Activated CD8-positive, alpha-beta T cell treated with anti-CD3 and anti-CD28 coated beads, Interleukin-2, amount 10 ng/mL, durations not matched to agents 7 days and 5 days (primary cell): ENCODE results near the gene SLC2A6. TPM values are rescaled to one million over a fixed set of nuclear protein-coding genes. Genes with fewer than 3 reads are reported as not detected.
A peak's percentile ranks its signal among the peaks of the same experiment; 100 is the strongest.

Experiments
- ATAC-seq: fragments of 150-1000 bp; cut with Tn5 transposase; one replicate; pipeline ENCODE4 v1.10.0; 2021; ENCODE audit warnings: moderate library complexity
- CTCF ChIA-PET: fragments of 350-600 bp; sonication (Branson Sonifier 250); formaldehyde crosslinking; loops from one replicate; lab custom pipeline; 2021; ENCODE audit warnings: antibody characterized with exemption; lab: Charles Lee
- POLR2A ChIA-PET: fragments of 350-600 bp; sonication (Branson Sonifier 250); formaldehyde crosslinking; loops from one replicate; lab custom pipeline; 2021; ENCODE audit warnings: antibody characterized with exemption; lab: Charles Lee
- DNase-seq: peaks from one replicate; pipeline ENCODE4 v3.0.0-alpha.2; 2020
- H3K27ac Mint-ChIP-seq: one replicate; pipeline ENCODE4 v1.8.0; 2021; ENCODE audit warnings: mild to moderate bottlenecking, mixed read lengths
- H3K27me3 Mint-ChIP-seq: one replicate; pipeline ENCODE4 v1.8.0; 2021; ENCODE audit warnings: low read depth, mixed read lengths
- H3K36me3 Mint-ChIP-seq: one replicate; pipeline ENCODE4 v1.8.0; 2021; ENCODE audit warnings: low read depth, mixed read lengths
- H3K4me1 Mint-ChIP-seq: one replicate; pipeline ENCODE4 v1.8.0; 2021; ENCODE audit warnings: low read depth, mixed read lengths
- H3K4me3 Mint-ChIP-seq: one replicate; pipeline ENCODE4 v1.8.0; 2021; ENCODE audit warnings: mild to moderate bottlenecking, mixed read lengths
- H3K9me3 Mint-ChIP-seq: one replicate; pipeline ENCODE4 v1.8.0; 2022; ENCODE audit warnings: mixed read lengths; ENCODE audit not compliant: insufficient read depth
- total RNA-seq, 2 experiments: library from RNA; stranded (reverse); gene quantifications; one replicate each; pipeline ENCODE4 v1.2.3, GENCODE V29; 2021

Gene SLC2A6
- total RNA-seq, 2 experiments from 2014 or later, result 14.1 to 17.0 TPM

DNA sequence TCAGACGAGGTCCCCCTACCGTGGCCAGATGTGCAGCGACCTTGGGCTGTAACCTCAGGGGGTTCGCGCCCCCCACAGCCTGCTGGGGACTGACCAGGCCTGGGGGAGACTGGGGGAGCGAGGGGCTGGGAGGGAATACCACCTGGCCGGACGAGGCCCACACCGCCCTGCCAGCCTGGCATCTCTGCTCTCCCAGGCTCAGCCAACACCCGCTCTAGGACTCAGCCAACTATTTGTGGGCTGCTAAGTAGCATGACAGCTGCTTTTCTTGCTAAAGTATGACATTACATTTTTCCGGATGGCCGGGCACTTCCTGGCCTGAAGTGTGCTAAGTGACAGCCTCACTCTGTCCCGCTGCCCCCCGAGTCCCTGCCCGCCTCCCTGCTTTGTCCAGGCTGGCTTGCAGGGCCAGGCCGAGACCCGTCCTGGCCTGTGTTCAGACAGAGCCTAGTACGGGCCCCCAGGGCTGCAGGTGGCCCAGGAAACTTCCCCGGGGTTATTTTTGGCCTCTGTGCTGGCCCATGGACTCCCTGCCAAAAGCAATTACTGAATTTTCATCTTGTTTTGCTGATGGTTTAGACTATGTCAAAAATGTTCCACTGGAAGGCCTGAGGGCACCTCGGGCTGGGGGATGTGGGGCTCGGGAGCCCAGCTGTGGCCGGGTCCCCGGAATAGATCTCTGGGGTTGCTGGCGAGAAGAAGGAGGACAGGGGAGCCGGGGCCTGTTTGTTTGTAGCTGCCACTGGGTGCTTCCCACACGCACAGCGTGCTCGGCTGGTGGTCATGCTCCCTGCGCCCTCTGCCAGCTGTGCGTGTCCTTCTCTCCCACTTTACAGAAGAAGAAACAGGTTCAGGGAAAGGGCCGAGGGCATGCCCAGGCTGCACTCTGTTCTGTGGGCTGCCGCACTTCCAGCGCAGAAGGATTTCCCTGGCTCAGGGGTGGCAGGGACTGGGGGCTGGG, 13.4 kb upstream of the SLC2A6 start:
- ChIA-PET POLR2A (no interaction called here), CTCF (no interaction called here)
- H3K36me3 Mint-ChIP-seq, result no peaks in the 10 kb centered on the region
- DNase-seq (no peak), ATAC-seq (no peak)
- H3K27me3 Mint-ChIP-seq, result peaks cover 3% of the 10 kb centered on the region
- H3K4me3 Mint-ChIP-seq, result no peak overlapping the region
- no peak overlapping the region for H3K27ac Mint-ChIP-seq
- no peaks in the 10 kb centered on the region for H3K9me3 Mint-ChIP-seq
- H3K4me1 Mint-ChIP-seq, result peaks cover 5% of the 10 kb centered on the region

DNA sequence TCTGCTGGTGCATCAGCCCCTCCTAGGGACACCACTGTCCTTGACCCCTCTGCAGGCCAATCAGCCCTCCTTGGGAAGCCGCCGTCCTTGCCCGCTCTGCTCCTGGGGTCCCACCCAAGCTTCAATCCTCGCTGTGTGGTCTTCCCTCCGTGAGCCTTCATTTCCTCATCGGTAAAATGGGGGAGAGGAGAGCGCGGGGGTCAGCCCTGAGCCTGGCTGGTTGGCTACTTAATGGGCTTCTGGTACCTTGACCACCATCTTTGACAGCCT, 12.7 kb upstream of the SLC2A6 start:
- Mint-ChIP-seq H3K36me3 (no peaks in the 10 kb centered on the region), H3K27me3 (peaks cover 3% of the 10 kb centered on the region), H3K9me3 (no peaks in the 10 kb centered on the region), H3K4me1 (peaks cover 5% of the 10 kb centered on the region), H3K4me3 (no peak overlapping the region), H3K27ac (no peak overlapping the region)
- ATAC-seq (no peak), DNase-seq (no peak)
- CTCF ChIA-PET, result no interaction called here
- POLR2A ChIA-PET, result no interaction called here

DNA sequence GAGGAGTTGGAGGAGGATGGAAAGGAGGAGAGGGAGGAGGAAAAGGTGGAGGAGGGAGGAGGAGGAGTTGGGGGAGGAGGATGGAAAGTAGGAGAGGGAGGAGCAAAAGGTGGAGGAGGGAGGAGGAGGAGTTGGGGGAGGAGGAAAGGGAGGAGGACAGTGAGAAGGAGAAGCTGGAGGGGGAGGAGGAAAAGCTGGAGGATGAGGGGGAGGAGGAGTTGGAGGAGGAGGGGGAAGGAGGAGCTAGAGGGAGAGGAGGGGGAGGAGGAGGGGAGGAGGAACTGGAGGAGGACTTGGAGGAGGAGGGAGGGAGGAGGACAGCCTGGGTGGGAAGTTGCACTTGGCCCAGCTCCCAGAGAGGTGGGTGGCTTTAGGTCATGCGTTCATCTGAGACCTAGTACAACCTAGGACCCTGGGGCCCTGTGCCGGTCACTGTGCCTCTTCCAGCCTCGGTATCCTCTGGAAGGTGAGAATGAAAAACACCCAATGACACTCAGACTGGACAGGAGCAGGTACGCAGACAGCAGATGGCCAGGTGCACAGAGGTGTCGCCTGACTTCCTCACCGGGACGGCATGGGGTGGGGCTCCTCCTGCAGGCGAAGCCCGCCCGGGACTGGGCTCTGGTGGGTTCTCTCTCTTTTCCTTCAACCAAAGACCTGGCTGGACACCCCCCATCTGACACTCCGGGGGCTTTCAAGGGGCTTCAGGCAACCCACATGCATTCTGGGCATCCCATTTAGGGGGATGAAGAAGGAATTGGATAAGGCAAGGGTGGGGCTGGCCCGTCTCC, 12.2 kb upstream of the SLC2A6 start:
- Mint-ChIP-seq H3K36me3 (no peaks in the 10 kb centered on the region), H3K4me1 (peaks cover 10% of the 10 kb centered on the region), H3K27ac (no peak overlapping the region), H3K27me3 (peaks cover 3% of the 10 kb centered on the region), H3K9me3 (no peaks in the 10 kb centered on the region), H3K4me3 (no peak overlapping the region)
- DNase-seq, result no peak
- no peak for ATAC-seq
- CTCF ChIA-PET, result interaction anchor here (0.7 kb wide), 1 partner anchor 1941 kb away, joined by 3 read pairs; no protein-coding TSS in a partner anchor
- POLR2A ChIA-PET, result no interaction called here

DNA sequence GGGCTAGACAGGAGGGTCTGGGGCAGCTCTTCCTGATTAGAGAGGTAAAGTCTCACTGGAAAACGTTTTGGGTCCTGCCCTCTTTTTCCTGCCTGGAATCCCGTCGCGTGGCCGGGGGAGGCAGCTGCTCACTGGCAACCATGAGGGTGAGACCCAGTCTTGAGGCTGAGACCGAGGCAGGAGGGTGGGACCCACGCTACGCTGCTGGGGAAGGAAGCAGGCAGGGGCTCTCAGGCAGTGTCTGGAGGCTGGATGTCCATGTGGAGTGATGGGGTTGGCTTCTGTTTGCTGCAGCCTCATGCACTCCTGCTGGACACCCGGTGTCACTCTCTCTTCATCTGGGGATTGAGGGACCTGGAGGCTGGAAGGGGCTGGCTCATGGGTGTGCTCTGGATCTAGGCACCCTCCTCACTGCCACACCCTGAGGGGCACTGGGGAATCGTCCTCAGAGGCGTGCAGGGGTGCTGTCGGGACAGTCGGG, 11.3 kb upstream of the SLC2A6 start:
- H3K4me3 Mint-ChIP-seq, result no peak overlapping the region
- no peak for ATAC-seq
- H3K27ac Mint-ChIP-seq, result no peak overlapping the region
- POLR2A ChIA-PET, result no interaction called here
- H3K4me1 Mint-ChIP-seq, result peaks cover 13% of the 10 kb centered on the region
- H3K36me3 Mint-ChIP-seq, result no peaks in the 10 kb centered on the region
- H3K9me3 Mint-ChIP-seq, result no peaks in the 10 kb centered on the region
- CTCF ChIA-PET, result interaction anchor here (0.7 kb wide), 1 partner anchor 1940 kb away, joined by 3 read pairs; no protein-coding TSS in a partner anchor
- H3K27me3 Mint-ChIP-seq, result peaks cover 3% of the 10 kb centered on the region
- DNase-seq, result no peak

DNA sequence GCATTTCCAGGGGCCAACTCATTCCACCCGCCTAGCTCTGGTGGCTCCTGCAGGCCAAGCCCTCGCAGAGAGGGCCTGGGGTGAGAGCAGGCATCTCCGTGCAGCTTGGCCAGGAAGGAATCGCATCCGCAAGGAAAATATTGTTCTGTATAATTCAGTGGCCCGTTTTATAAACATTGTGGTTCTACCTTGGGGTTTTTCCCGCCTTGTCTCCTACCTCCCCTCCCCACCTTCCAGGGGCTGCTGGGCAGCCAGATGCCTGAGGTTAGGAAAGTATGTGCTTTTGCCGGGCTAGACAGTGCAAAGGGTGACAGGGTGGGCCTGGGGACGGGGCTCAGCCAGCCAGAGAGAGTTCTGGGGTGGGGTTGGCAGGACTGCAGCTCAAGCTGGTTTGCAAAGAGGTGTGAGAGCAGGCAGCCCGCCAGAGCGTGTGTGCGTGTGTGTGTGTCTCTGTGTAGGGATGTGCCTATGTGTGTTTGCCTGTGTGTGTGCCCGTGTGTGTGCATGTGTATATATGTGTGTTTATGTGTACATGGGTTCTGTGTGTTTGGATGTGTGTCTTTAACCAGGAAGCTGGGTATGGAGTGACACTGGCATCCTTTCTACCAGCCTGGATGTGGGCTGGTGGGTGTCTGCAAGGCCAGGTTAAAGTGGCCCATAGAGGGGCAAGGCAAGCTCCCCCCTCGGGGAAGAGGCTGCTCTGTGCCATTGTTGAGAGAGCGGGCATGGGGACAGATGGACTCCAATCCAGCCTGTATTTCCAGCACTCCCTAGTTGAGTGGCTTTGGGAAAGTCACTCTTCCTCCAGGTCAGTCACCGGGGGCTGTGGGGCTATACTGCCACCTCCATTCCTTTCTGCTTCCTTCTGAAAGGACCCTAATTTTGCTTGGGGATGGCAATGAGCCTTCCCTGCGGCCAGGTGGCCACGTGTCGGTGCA, 10.6 kb upstream of the SLC2A6 start:
- H3K36me3 Mint-ChIP-seq, result no peaks in the 10 kb centered on the region
- CTCF ChIA-PET, result no interaction called here

DNA sequence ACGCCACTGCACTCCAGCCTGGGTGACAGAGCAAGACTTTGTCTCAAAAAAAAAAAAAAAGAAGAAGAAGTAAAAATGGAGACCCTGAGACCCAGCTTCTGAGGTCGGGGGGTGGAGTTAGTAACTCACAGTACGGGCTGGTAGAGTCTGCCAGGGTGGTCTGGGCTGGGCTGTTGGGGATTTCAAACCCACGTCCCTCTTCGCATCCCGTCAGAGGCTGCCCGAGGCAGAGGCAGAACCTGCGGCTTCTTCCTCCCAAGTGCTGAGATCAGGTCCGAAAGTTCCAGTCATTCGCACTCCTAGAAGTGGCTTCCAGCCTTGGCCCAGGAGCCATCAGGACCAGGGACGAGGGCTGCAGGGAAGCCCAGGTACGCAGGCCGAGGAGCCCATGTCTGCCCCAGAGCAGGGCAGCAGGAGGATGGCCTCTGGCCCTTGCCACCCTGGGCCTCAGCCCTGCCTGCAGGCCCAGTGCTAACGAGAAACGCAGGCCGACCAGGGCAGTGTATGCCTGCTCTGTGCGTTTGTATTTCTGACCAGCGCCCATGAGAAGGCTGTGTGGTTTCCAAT, 9.9 kb upstream of the SLC2A6 start:
- Mint-ChIP-seq H3K4me3 (no peak overlapping the region), H3K27ac (no peak overlapping the region), H3K9me3 (no peaks in the 10 kb centered on the region), H3K27me3 (peaks cover 5% of the 10 kb centered on the region), H3K4me1 (peaks cover 13% of the 10 kb centered on the region), H3K36me3 (no peaks in the 10 kb centered on the region)
- ChIA-PET POLR2A (no interaction called here), CTCF (interaction anchor here (1.0 to 1.6 kb wide), 3 partner anchors 10 to 303 kb away, joined by 4 read pairs; partner anchors contain the start of gene SLC2A6)
- DNase-seq (no peak), ATAC-seq (no peak)

More for the DNA sequence above, 10.6 kb upstream of the SLC2A6 start:
- Mint-ChIP-seq H3K27me3 (peaks cover 3% of the 10 kb centered on the region), H3K4me1 (peaks cover 13% of the 10 kb centered on the region), H3K4me3 (no peak overlapping the region), H3K9me3 (no peaks in the 10 kb centered on the region), H3K27ac (peak overlapping the region; percentile 5)
- ATAC-seq, result no peak
- DNase-seq, result no peak
- POLR2A ChIA-PET, result no interaction called here

DNA sequence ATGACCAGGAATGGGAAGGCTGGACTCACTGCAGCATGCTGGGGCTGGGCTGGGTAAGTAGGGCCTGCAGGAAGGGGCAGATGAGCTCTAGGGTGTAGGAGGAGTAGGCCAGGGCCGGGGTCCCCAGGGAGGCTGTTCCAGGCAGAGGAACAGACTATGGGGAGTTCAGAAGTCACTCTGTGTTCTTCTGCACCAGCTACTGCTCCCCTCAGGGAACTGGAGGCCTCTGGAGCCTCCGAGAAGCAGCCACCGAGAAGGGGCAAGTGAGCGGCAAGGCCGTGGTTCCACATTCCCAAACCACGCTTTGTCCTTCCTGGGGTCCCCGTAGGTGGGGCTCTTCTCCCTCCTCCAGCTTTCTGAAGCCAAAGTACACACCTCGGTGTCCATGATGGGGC, 8.4 kb upstream of the SLC2A6 start:
- CTCF ChIA-PET, result interaction anchor here (0.6 to 2.2 kb wide), 15 partner anchors 8 to 301 kb away, joined by 3 to 20 read pairs (median 5); partner anchors contain the start of genes MED22, RPL7A and SLC2A6
- no peak overlapping the region for H3K4me3 Mint-ChIP-seq
- no peak overlapping the region for H3K27ac Mint-ChIP-seq
- DNase-seq (no peak), ATAC-seq (no peak)
- H3K4me1 Mint-ChIP-seq, result peaks cover 13% of the 10 kb centered on the region
- H3K27me3 Mint-ChIP-seq, result peaks cover 10% of the 10 kb centered on the region
- POLR2A ChIA-PET, result interaction anchor here (1.6 kb wide), 1 partner anchor 22 kb away, joined by 4 read pairs; no protein-coding TSS in a partner anchor
- no peaks in the 10 kb centered on the region for H3K9me3 Mint-ChIP-seq
- no peaks in the 10 kb centered on the region for H3K36me3 Mint-ChIP-seq

DNA sequence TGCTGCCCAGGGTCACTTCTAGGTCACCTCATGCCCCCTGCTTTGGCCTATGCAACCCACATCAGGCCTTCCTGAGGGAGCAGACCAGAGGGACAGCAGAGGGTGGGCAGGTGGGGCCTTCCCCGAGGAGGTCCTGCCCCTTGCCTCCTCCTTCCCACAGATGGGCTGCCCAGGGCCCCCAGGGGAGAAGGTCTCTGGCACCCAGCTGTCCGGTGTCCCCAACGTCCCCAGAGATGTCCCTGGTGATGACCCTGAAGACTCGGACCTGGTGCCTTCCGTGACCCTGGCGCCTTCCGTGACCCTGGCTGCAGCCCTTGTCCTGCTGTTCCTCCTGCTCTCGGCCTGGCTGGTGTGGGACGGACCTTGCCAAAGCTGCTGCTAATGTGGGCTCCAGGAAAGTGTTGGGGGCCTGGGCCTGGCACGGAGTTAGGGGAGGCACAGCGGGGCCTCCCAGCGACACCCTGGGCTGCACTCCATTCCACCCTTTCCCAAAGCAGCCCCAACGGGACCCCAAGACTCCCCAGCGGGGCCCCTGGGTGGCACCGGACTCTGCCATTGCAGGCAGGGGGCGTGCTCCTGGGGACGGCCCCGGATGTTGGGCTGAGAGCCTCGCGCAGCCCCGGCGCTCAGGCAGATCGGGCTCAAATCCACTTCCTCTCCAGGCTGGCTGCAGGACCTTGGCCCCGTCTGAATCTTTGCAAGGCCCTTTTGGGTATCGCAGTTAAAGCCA, 6.8 kb upstream of the SLC2A6 start:
- H3K27me3 Mint-ChIP-seq, result peaks cover 15% of the 10 kb centered on the region
- peaks cover 13% of the 10 kb centered on the region for H3K4me1 Mint-ChIP-seq
- peak overlapping the region; percentile 83 for H3K27ac Mint-ChIP-seq
- ATAC-seq (peak; percentile 74), DNase-seq (peak; percentile 54)
- no peaks in the 10 kb centered on the region for H3K9me3 Mint-ChIP-seq
- POLR2A ChIA-PET, result interaction anchor here (1.0 to 1.6 kb wide), 3 partner anchors 23 to 137 kb away, joined by 4 to 5 read pairs (median 4); partner anchors contain the start of genes MED22 and RPL7A
- H3K36me3 Mint-ChIP-seq, result no peaks in the 10 kb centered on the region
- CTCF ChIA-PET, result interaction anchor here (1.0 to 2.2 kb wide), 12 partner anchors 9 to 464 kb away, joined by 3 to 20 read pairs (median 6); partner anchors contain the start of genes MED22 and RPL7A
- peak overlapping the region; percentile 53 for H3K4me3 Mint-ChIP-seq

DNA sequence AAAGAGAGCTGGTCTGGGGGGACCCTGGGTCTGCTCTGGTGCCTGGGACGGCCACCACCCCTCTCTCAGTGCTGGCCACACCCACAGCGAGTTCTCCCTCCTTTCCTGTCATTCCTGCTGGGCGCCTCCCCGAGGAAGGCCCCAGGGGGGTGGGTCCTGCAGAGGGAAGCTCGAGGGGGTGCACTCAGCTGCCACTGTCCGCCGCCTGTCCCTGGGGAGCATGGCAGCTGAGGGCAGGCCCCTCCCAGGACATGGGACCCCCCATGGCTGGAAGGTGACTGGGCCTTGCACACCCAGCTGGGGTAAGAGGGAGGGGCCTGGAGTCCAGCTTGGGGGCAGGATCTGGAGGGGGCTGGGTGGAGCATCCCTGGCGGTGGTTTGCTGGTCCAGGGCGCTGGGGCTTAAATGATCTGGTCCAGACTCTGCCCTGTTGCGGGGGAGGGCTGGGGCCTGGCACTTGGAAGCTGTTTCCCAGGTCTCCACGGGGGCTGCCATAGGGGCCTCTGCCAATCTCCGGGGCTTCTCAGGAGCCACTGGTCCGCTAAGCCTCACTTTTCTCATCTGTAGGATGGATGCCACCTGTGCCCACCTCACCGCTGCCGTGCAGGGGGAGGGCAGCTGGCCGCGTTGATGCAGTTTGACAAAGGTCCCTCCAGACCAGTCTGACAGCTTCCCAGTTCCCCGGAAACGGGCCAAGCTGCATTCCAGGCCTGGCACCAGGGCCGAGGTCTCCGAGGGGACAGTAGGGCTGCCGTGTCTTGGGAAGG, 6.0 kb upstream of the SLC2A6 start:
- Mint-ChIP-seq H3K27ac (no peak overlapping the region), H3K36me3 (no peaks in the 10 kb centered on the region), H3K4me3 (no peak overlapping the region), H3K9me3 (no peaks in the 10 kb centered on the region), H3K4me1 (peaks cover 15% of the 10 kb centered on the region), H3K27me3 (peaks cover 16% of the 10 kb centered on the region)
- ChIA-PET POLR2A (interaction anchor here (1.0 kb wide), 1 partner anchor 22 kb away, joined by 4 read pairs; no protein-coding TSS in a partner anchor), CTCF (interaction anchor here (1.0 to 2.1 kb wide), 3 partner anchors 68 to 299 kb away, joined by 3 to 10 read pairs (median 8); no protein-coding TSS in a partner anchor)
- ATAC-seq (no peak), DNase-seq (no peak)
